ENCODE results near the gene GAPDHS.

- TF ChIP-seq CTCF (IDR thresholded peaks at IDR 0.05; ENCODE audit: low read depth, low read length, missing input control), result no peak
- no peak for TF ChIP-seq ATF3 (IDR thresholded peaks at IDR 0.05)
These were observed 21.9 kb upstream of the GAPDHS start for GRCh38 chr19:35511337-35511736.

All from liver (tissue), 3 donors.